Measurements from ENCODE around the gene ECE1.
"Not testable (repeated sequence)": the region's sequence is repeated elsewhere in the genome, so short reads cannot be mapped to it uniquely, and the experiment has no call there.

The ECE1 gene

DNA sequence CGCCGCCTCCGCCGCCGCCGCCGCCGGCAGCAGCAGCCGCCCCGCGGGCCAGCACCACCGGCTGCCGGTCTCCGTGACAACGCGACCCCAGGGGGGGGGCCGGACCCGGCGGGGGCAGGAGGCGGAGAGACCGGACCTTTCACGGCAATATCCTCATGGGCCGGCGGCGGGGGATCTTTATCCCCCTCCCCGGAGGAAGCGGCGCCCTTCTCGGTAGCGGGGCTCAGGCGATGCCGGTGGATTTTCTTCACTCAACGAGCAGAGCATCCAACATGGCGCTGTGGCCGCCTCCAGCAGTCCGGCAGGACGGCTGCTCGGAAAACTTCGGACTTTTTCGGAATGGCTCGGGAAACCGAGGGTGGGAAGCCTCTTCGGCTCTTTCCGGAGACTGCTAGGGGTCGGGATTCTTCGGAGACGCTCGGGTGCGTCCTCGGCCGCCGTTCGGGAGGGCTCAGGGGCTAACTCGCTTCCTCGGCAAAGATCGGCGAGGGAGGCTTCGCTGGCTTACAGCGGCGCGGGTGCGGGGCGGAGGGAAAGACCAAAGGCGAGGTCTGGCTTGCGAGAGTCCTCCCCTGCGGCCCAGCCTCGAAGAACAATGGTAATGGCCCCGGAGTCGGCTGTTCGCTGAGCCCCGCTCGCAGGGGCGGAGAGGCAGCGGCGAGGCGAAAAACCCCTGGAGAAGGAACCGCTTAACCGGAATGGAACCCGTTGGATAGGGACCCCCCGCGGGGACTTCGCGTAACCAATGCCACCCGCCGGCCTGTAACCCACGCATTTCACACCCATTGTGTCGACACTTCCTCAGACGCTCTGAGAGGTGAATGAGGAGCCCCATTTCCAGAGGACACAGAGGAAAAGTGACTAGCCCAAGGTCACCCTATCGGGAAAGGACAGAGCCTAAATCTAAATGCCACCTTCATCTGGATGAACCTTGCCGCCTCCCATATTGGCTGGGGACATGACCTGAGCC is 113.4 kb downstream of the ECE1 start, which contains the start of gene EIF4G3:
Gene EIF4G3 (minus strand): TSS at position 312 of the 970 bp plus-strand sequence. CDS start 174,155 bp downstream, outside the sequence.
- H3K9me3 Mint-ChIP-seq: no peaks in the 10 kb centered on the region
- peak within 1 kb of the TSS; percentile 91 to 94 (median 91) for H3K4me3 Mint-ChIP-seq
- TF ChIP-seq, protein P1, sequence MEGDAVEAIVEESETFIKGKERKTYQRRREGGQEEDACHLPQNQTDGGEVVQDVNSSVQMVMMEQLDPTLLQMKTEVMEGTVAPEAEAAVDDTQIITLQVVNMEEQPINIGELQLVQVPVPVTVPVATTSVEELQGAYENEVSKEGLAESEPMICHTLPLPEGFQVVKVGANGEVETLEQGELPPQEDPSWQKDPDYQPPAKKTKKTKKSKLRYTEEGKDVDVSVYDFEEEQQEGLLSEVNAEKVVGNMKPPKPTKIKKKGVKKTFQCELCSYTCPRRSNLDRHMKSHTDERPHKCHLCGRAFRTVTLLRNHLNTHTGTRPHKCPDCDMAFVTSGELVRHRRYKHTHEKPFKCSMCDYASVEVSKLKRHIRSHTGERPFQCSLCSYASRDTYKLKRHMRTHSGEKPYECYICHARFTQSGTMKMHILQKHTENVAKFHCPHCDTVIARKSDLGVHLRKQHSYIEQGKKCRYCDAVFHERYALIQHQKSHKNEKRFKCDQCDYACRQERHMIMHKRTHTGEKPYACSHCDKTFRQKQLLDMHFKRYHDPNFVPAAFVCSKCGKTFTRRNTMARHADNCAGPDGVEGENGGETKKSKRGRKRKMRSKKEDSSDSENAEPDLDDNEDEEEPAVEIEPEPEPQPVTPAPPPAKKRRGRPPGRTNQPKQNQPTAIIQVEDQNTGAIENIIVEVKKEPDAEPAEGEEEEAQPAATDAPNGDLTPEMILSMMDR (IDR thresholded peaks at IDR 0.05; ENCODE audit: unreplicated experiment in 3 of 3): no peak
- H3K27me3 Mint-ChIP-seq (ENCODE audit: low read depth): no peaks in the 10 kb centered on the region
- peak within 1 kb of the TSS; percentile 80 to 97 (median 97) for H3K27ac Mint-ChIP-seq
- peaks cover 6% of the 10 kb centered on the region for H3K36me3 Mint-ChIP-seq (ENCODE audit: low read depth)
- peaks cover 23% of the 10 kb centered on the region for H3K4me1 Mint-ChIP-seq

DNA sequence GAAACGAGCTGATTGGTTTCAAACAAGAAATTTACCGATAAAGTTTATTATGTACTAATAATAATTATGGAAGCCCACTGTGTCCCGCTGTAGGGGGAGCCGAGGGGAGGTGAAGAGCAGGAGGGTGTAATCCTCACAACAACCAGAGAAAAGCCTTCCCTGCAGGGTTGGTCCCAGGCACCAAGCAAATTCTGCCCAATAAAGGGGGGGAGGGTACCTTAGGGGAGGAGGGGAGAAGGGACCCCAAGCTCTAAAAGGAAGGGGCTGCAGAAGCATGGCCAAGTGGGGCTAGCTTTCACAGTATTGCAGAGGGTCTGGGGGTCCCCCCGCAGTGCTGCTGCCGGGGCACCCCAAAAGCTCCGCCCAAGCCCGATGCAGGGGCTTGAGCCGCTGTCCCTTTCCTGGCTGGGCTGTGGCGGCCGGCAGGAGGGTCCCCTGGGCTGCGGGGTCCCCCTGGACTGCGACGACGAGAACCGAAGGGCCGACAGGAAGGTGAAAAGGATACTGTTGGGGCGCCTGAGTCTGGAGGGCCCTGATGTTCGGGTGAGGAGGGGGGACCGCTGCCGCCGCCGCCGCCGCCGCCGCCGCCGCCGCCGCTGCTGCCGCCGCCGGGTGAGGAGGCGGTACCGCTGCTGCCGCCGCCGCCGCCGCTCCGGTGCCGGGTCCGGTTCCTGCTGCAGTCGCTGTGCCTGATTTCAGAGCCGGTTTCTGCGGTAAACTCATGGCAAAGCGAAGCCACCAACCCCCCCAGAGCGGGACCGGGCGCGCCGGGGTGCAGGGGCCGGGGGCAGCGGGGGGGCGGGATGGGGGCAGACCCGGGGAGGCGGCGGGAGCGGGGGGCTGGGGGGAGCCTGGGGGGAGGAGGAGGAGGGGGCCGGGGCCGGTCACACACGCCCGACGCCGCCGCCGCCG is 114.3 kb downstream of the ECE1 start:
- TF ChIP-seq, protein P1 (IDR thresholded peaks at IDR 0.05; ENCODE audit: unreplicated experiment in 3 of 3): no peak
- Mint-ChIP-seq H3K4me1 (peaks cover 32% of the 10 kb centered on the region), H3K27me3 (ENCODE audit: low read depth) (no peaks in the 10 kb centered on the region), H3K4me3 (peak overlapping the region; percentile 86 to 94 (median 91)), H3K9me3 (no peaks in the 10 kb centered on the region), H3K27ac (peak overlapping the region; percentile 13 to 91 (median 87)), H3K36me3 (ENCODE audit: low read depth) (peaks cover 16% of the 10 kb centered on the region)

DNA sequence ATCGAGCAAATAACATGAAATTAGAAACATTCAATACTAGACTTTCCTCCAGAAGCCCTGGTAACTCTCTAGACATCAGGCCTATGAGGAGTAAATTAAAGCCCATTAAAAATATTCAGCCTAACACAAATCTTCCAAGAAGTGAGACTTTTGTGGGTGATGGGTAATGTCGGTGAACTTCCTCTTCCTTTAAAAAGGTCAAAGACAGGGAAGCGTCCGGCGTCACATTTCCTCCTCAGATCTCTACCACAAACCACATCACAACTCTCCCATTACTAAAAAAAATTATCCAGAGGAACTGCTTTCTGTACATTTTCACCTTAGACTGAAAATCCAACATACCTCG is 115.0 kb downstream of the ECE1 start:
- Mint-ChIP-seq H3K27ac (peak overlapping the region; percentile 13 to 91 (median 87)), H3K4me1 (peaks cover 33% of the 10 kb centered on the region), H3K27me3 (ENCODE audit: low read depth) (no peaks in the 10 kb centered on the region), H3K4me3 (peak overlapping the region; percentile 86 to 94 (median 91)), H3K9me3 (no peaks in the 10 kb centered on the region), H3K36me3 (ENCODE audit: low read depth) (peaks cover 19% of the 10 kb centered on the region)
- TF ChIP-seq, protein P1 (IDR thresholded peaks at IDR 0.05; ENCODE audit: unreplicated experiment in 3 of 3): no peak

DNA sequence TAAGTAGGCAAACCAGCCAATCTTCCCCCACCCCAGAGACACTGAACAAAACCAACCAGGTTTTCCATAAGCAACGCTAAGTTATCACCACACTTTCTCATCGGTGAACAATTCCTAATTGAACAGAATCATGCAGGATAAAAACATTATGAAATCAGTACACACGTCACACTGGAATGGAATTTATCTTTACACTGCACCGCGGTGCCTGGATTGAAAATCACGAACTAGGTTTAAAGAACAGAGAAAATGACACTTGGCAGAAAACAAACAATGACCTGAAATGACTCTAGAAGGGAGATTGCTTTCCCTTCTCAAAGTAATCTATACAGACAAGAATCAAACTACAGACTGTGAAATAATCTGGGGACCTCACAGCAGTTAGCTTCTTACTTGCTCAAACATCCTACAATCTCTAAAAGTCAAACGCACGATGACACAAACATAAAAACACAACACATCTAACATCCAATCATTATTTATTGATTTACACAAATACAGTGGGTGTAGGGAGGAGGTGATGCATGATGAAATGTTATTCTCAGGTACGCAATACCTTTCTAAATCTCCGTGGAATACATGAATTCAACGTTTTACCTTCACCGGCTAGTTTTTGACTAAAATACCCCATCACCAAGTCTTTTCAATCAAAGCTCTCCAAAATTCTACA is 115.5 kb downstream of the ECE1 start:
- H3K36me3 Mint-ChIP-seq (ENCODE audit: low read depth): peaks cover 22% of the 10 kb centered on the region
- H3K4me3 Mint-ChIP-seq: peak overlapping the region; percentile 86 to 94 (median 91)
- peaks cover 33% of the 10 kb centered on the region for H3K4me1 Mint-ChIP-seq
- peak overlapping the region; percentile 13 to 91 (median 87) for H3K27ac Mint-ChIP-seq
- TF ChIP-seq, protein P1 (IDR thresholded peaks at IDR 0.05; ENCODE audit: unreplicated experiment in 3 of 3): no peak
- H3K27me3 Mint-ChIP-seq (ENCODE audit: low read depth): no peaks in the 10 kb centered on the region
- H3K9me3 Mint-ChIP-seq: no peaks in the 10 kb centered on the region

DNA sequence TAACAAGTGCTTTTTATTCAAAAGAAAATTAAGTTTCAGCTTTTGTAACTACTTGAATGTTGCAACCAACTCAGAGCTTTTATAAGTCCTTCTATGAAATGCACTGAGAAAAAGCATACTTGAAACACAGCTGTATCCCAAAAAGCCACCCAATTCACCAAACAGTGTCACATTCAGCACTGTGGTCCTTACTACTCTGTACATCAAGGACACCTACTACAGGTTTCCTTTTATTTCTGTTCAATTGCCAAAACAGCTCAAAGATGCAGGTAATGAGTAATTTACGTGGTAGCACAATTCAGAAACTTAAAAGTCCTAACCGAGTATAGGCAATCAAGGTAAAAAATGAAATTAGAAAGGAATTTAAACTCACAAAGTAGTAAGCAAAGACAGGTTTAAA is 116.0 kb downstream of the ECE1 start:
- Mint-ChIP-seq H3K27ac (peak overlapping the region; percentile 13 to 91 (median 87)), H3K27me3 (ENCODE audit: low read depth) (no peaks in the 10 kb centered on the region), H3K4me1 (peaks cover 33% of the 10 kb centered on the region), H3K36me3 (ENCODE audit: low read depth) (peaks cover 26% of the 10 kb centered on the region), H3K9me3 (no peaks in the 10 kb centered on the region), H3K4me3 (peak overlapping the region; percentile 86 to 94 (median 91))
- TF ChIP-seq, protein P1 (IDR thresholded peaks at IDR 0.05; ENCODE audit: unreplicated experiment in 3 of 3): no peak

DNA sequence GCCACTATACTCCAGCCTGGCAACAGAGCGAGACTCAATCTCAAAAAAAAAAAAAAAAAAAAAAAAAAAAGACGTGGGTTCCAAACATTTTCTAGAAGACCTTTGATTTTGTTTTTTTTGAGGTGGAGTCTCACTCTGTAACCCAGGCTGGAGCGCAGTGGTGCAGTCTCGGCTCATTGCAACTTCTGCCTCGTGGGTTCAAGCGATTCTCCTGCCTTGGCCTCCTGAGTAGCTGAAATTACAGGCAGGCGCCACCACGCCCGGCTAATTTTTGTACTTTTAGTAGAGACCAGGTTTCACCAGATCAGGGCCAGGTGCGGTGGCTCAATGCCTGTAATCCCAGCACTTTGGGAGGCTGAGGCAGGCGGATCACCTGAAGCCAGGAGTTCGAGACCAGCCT is 117.2 kb downstream of the ECE1 start:
- H3K36me3 Mint-ChIP-seq (ENCODE audit: low read depth): peaks cover 32% of the 10 kb centered on the region
- not testable (repeated sequence) for H3K9me3 Mint-ChIP-seq; H3K27me3 Mint-ChIP-seq (ENCODE audit: low read depth); H3K27ac Mint-ChIP-seq
- peak overlapping the region in 1 of 3 experiments; percentile 54 for H3K4me3 Mint-ChIP-seq
- peaks cover 33% of the 10 kb centered on the region for H3K4me1 Mint-ChIP-seq

DNA sequence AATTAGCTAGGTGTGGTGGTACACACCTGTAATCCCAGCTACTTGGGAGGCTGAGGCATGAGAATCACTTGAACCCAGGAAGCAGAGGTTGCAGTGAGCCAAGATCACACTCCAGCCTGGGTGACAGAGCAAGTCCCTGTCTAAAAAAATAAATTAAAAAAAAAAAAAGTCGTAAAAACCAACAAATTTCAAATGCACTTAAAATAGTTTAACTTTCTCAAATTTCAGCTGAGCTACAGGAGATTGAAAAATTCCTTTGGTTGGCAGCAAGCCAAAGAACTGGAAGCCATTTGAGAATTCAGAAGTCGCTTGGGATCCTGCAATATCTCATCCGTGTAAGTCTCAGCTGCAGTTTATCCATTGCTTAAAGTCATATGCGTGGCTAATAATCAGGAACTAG is 119.4 kb downstream of the ECE1 start:
- H3K36me3 Mint-ChIP-seq (ENCODE audit: low read depth): peaks cover 46% of the 10 kb centered on the region
- H3K27me3 Mint-ChIP-seq (ENCODE audit: low read depth); H3K4me3 Mint-ChIP-seq: not testable (repeated sequence)

More for the DNA sequence above, 119.4 kb downstream of the ECE1 start:
- Mint-ChIP-seq H3K4me1 (peaks cover 33% of the 10 kb centered on the region), H3K27ac (peak overlapping the region; percentile 22 to 82 (median 67))
- not testable (repeated sequence) for H3K9me3 Mint-ChIP-seq

Measured in nephron (organoid).